GM19372 (cell line): ENCODE measurements around the gene PSMG4.

Source experiments
- ATAC-seq: cut with Tn5 transposase; IDR thresholded peaks from one replicate; pipeline ENCODE4 v1.9.1; 2021; ENCODE audit warnings: mild to moderate bottlenecking, low read depth, moderate library complexity; ENCODE audit not compliant: unreplicated experiment

PSMG4 gene

GRCh38 chr6:3304500-3305215 lies 45.9 kb downstream of the PSMG4 start:
- ATAC-seq = no peak

DNA sequence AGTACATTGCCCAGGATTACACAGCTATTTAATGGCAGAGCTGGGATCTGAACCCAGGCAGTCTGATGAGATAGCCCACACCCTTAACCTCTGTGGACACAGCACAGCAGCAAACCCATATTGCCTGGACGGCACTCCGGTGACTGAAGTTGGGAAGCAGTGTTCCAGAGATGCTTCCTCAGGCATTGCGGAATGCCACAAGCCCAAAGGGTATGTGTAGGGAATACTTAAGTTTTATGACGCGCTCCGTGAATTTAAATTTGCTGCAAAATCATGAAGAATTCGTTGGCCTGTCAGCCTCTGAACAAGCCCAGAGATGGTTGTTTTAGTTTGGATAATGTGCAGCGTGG lies 46.4 kb downstream of the PSMG4 start:
- no peak for ATAC-seq

DNA sequence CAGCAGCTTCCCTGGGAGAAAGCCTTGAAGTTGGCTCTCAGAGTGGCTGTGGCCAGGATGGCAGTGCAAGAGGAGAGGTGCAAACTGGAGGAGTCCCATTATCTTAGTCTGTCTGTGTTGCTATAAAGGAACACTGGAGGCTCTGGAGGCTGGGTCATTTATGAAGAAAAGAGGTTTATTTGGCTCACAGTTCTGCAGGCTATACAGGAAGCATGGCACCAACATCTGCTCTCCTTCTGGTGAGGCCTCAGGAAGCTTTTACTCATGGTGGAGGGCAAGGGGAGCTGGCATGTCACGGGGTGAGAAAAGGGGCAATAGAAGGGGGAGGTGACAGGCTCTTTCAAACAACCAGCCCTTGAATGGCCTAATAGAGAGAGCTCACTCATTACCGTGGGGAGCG lies 47.1 kb downstream of the PSMG4 start:
- no peak for ATAC-seq

DNA sequence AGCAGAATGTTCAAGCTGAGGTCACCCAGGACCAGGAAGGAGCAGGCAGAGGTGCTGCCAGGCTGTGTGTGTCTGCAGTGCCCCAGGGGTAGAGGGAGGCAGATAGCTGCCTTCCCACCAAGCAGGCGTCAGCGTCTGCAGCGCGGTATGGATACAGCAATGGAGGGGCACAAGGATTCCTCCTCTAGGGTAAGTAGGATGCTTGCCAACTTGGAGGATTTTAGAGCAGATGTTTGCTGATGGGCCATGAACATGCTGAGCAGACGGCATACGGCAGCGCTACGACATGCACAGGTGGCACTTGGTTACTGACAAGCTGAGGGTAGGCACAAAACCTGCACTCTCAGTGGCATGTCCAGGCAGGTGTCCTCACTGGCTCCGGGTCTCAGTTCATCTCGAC lies 48.1 kb downstream of the PSMG4 start:
- no peak for ATAC-seq

DNA sequence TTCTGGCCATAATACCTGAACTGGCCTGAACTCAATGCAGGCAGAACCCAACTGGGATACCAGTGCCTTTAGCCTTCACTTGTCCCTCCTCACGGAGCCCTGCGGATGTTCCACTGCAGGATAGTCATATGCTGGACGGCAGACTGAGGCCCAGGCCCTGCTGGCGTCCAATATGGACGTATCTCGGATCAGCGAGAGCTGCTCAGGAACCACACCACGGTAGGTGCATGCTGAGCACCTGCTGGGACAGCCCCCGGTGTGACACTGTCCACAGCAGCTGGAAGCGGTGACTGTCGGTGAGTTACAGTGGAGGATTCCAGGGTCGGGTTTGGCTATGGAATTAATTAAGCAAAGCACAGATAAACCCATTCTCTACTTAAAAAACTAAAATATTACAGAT lies 48.7 kb downstream of the PSMG4 start:
- ATAC-seq = no peak

DNA sequence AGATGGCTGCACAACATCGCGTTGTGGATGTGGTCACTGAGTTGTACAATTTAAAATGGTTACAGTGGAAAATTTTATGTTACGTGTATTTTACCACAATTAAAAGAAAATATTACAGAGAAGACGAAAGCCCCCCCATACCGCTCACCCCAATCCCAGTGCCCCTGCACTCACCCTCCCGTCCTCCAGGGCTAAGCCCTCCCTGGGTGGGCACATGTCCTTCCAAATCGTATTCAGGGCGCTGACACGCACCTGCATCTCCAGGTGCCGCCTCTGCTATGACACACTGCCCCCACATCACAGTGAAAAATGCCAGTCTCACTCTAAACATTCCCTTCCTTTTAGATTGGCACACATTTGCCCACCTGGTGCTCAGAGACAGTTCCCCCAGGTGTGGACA lies 49.4 kb downstream of the PSMG4 start:
- no peak for ATAC-seq

- no peak for ATAC-seq
These were observed 50.8 kb downstream of the PSMG4 start for GRCh38 chr6:3309391-3310050.

DNA sequence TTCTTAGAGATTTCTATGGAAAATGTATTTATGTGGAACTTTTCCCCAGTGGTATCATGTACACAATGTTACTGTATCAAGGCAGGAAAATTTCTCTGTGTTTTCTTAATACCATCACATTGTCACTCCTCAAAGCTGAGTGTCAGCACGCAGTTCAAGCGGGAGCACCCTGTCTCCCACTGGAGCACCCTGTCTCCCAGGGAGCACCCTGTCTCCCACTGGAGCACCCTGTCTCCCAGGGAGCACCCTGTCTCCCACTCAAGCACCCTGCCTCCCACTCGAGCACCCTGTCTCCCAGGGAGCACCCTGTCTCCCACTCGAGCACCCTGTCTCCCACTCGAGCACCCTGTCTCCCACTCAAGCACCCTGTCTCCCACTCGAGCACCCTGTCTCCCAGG lies 51.3 kb downstream of the PSMG4 start:
- no peak for ATAC-seq

DNA sequence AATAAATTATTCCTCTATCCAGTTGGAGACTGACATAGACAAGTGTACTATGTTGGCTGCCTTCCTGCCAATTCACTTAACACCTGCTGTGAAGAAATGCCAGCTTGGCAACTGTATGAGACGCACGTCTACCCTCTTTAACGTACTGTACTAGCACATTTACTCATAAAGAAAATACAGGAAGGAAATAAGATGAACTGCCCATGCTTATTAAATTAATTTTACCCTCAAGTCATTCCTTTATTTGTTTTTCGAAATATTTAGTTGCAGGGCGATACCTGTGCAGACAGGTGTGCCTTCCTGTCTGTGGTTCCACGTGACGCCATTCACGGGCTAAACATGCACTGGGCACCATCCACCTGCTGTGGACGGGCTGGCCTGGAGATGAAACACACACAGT lies 52.0 kb downstream of the PSMG4 start:
- ATAC-seq = no peak

- ATAC-seq = no peak
These were observed 53.1 kb downstream of the PSMG4 start for GRCh38 chr6:3311826-3312225.

GRCh38 chr6:3312604-3313231 lies 54.0 kb downstream of the PSMG4 start:
- no peak for ATAC-seq

- ATAC-seq = no peak
These were observed 55.4 kb downstream of the PSMG4 start for GRCh38 chr6:3314176-3314575.

DNA sequence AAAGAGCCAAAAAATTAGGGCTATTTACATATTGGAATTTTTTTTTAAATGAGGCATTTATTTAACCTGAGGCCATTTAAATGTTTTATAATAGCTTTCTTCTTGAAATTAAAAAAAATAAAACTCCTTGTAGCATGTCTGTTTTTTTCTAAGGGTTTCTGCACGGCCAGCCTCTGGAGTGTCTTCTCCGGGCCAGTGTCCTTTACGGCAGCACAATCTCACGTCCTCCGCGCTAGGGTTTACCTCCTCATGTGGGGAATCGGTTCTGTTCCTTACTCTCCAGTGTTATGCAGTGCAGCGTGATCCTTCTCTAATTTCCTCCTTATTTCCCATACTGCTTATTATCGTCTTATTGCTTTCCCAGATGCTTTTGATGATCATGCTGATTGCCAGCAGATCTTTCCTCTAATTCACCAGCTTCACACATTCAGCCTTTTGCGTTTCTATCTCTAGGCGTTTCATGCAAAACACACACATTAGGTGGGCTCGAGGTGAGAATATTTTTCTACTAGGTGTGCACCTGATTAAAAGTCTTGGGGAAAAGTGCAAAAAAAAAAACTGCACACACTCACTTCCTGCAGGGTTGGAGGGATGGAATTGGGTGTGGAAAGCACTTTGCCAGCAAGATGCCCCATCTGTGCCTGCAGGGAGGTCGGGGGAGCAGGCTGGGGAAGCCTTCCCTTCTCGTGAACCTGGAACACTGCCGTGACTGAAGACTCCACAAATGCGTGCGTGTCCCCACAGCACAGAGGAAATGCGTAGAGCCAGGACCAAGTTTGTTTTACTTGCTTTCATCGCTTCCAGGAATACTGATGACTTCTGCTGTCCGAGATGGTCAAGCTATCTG lies 56.1 kb downstream of the PSMG4 start:
- no peak for ATAC-seq

- ATAC-seq = no peak
These were observed 57.1 kb downstream of the PSMG4 start for GRCh38 chr6:3315841-3316240.

DNA sequence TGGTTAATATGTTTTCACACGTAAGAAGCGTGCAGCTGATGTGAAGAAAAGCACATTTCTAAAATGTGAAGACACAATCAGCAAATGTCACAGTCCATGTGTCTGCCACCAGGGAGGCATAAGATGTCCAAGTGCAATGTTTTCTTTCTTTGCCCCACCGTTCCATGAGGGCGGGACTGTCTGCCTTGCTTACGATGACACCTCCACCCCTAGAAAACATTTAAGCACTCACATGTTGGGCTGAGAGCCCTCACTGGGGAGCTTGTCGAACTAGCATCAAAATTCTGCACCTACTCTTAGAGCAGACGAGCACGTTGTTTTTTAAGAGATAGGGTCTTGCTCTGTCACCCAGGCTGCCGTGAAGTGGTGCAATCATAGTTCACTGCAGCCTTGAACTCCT lies 57.6 kb downstream of the PSMG4 start:
- ATAC-seq = no peak

DNA sequence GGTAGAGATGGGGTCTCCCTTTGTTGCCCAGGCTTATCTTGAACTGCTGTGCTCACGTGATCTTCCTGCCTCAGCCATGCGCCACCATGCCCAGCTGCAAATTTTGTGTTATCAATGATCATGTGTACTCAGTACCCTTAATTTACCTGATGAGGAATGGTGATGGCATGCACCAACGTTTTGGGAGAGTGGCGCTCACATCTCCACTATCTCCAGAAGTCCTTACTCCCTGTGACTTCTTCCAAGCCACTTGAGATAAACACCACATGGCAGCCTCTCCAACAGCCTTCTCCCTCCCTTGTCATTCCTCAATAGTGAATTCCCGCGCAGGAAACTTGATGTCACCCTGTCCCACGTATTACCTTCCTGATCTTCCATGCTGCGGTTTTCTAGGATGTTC lies 58.1 kb downstream of the PSMG4 start:
- ATAC-seq = no peak
